Gastrocnemius medialis (tissue), 4 donors: ENCODE data around the gene ANXA8L1.
"Not testable (repeated sequence)": the region's sequence is repeated elsewhere in the genome, so short reads cannot be mapped to it uniquely, and the experiment has no call there.

Experiments used
- POLR2A ChIP-seq, 2 donors: fragments of 450-650 bp; IDR thresholded peaks; one replicate each; pipeline ENCODE4 v1.6.1; 2017; ENCODE audit warnings: antibody characterized with exemption in 2 of 2, mild to moderate bottlenecking in 2 of 2, moderate library complexity in 2 of 2
- TF ChIP-seq, protein P1 (sequence below), 5 experiments: fragments of 450-650 bp in 3 of 5; fragments of 200-600 bp in 2 of 5; sonication (generic) in 2 of 5; IDR thresholded peaks in 4 of 5; conservative IDR thresholded peaks in 1 of 5; 1 replicate in 4 of 5; 2 replicates in 1 of 5; pipeline ENCODE4 v1.5.1; 2016 to 2019; ENCODE audit warnings: antibody characterized with exemption in 5 of 5, mild to moderate bottlenecking in 3 of 5, moderate library complexity in 3 of 5

DNA sequence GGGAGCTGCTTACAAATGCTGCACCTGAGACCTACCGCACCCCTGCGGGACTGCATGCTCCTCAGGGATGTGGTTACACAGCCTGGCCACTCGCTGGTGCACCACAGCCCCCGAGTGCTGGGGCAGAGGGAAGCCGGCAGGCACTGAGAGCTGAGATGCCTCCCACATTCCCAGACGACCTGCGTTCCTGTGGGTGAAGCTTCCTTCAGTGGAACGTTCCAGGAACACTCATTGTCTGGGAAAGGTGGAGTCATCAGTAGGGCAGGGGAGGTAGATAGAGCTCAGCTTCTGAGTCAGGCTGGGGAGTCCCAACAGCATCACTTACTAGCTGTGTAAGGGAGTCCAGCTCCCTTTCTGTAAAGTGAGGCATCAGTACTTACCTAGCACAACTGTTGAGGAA is 2.5 kb downstream of the ANXA8L1 start:
- TF ChIP-seq, protein P1, sequence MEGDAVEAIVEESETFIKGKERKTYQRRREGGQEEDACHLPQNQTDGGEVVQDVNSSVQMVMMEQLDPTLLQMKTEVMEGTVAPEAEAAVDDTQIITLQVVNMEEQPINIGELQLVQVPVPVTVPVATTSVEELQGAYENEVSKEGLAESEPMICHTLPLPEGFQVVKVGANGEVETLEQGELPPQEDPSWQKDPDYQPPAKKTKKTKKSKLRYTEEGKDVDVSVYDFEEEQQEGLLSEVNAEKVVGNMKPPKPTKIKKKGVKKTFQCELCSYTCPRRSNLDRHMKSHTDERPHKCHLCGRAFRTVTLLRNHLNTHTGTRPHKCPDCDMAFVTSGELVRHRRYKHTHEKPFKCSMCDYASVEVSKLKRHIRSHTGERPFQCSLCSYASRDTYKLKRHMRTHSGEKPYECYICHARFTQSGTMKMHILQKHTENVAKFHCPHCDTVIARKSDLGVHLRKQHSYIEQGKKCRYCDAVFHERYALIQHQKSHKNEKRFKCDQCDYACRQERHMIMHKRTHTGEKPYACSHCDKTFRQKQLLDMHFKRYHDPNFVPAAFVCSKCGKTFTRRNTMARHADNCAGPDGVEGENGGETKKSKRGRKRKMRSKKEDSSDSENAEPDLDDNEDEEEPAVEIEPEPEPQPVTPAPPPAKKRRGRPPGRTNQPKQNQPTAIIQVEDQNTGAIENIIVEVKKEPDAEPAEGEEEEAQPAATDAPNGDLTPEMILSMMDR (IDR thresholded peaks at IDR 0.05 in 4 of 5, conservative IDR thresholded peaks at IDR 0.05 in 1 of 5), result not testable (repeated sequence)
- not testable (repeated sequence) for TF ChIP-seq POLR2A (IDR thresholded peaks at IDR 0.05)
